GM10847 (cell line): ENCODE measurements around the gene ADAM29.

Experiments
- POLR2A ChIP-seq: IDR thresholded peaks from 2 replicates; pipeline ENCODE4 v1.6.1; 2011; ENCODE audit not compliant: insufficient read length; ENCODE audit errors: extremely low read depth

The ADAM29 gene

GRCh38 chr4:174918058-174918457 is at the start of gene ADAM29:
Gene ADAM29 (plus strand): TSS chr4:174918358. CDS start chr4:174975526, 57,168 bp downstream.
- TF ChIP-seq POLR2A, result no peak

DNA sequence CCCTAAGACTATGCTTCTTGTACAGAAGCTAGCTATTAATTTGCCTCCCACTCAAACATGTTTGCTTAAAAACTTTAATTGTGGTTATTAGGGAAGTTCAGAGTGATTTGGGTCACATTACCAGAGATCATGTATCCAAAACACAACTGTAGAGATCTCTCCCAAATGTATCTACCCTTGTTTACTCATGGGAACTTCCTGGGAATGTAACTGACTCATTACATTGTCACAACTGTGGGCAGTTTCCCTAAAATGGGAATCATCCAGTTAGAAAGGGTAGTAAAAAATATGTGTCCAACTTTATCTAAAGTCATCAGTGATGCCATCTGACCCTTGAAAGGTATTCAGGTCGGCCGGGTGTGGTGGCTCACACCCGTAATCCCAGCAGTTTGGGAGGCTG is 48.8 kb upstream of the ADAM29 start:
- TF ChIP-seq POLR2A, result no peak

GRCh38 chr4:174870311-174870710 is 47.8 kb upstream of the ADAM29 start:
- TF ChIP-seq POLR2A, result no peak

- TF ChIP-seq POLR2A, result no peak
Measured at GRCh38 chr4:174871407-174871806, 46.8 kb upstream of the ADAM29 start.

GRCh38 chr4:174873931-174874330 is 44.2 kb upstream of the ADAM29 start:
- no peak for TF ChIP-seq POLR2A

- TF ChIP-seq POLR2A, result no peak
Measured at GRCh38 chr4:174874898-174875297, 43.3 kb upstream of the ADAM29 start.

DNA sequence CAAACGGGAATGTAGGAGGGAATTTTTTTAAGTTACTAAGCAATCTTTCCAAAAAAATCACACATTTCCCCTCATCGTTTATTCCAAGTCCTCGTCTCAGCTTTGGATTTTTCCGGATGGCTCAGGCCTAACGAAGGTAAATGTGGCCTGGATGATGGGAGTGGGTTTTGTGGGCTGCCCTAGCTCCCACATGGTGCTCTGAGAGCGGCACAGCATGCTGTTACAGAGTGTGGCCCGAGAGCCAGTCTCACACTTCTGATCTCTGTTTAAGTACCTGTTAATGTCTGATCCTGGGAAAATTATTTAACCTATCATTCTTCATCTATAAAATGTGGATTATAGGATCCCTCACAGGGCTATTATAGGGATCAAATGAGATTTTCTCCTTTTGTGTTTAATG is 38.2 kb upstream of the ADAM29 start:
- no peak for TF ChIP-seq POLR2A

GRCh38 chr4:174882317-174882992 is 35.7 kb upstream of the ADAM29 start:
- TF ChIP-seq POLR2A, result no peak

DNA sequence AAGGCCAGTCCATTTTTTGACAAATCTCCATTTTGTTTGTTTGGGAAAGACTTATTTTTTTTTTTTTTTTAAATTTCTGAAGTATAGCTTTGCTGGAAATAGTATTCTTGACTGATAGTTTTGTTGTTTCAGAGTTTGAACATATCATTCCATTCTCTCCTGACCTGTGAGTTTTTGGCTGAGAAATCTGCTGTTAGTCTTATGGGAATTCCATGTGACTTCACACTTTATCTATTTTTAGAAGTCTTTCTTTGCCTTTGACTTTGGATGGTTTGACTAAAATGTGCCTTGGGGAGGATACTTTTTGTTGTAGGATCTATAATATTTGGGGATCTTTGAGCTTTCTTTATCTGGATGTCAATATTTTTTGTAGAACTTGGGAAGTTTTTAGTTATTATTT is 10.7 kb upstream of the ADAM29 start:
- TF ChIP-seq POLR2A, result no peak

- TF ChIP-seq POLR2A, result no peak
Measured at GRCh38 chr4:174910271-174910670, 7.9 kb upstream of the ADAM29 start.

DNA sequence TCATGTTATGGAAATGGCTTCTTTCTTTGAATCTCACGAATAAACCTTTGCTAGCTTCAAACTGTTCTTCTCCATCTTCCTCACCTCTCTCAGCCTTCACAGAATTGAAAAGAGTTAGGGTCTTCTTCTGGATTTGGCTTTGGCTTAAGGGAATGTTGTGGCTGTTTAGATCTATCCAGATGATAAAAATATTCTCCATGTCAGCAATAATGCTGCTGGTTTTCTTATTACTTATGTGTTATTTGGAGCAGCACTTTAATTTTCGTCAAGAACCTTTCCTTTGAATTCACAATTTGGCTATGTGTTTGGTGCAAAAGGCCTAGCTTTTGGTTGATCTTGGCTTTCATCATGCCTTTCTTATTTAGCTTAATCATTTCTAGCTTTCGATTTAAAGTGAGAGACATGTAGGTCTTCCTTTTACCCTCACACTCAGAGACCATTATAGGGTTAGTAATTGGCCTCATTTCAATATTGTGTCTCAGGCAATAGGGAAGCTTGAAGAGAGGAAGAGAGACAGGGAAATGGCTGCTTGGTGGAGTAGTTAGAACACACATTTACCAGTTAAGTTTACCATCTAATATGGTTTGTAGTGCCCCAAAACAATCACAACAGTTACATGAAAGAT is 5.1 kb upstream of the ADAM29 start:
- no peak for TF ChIP-seq POLR2A

DNA sequence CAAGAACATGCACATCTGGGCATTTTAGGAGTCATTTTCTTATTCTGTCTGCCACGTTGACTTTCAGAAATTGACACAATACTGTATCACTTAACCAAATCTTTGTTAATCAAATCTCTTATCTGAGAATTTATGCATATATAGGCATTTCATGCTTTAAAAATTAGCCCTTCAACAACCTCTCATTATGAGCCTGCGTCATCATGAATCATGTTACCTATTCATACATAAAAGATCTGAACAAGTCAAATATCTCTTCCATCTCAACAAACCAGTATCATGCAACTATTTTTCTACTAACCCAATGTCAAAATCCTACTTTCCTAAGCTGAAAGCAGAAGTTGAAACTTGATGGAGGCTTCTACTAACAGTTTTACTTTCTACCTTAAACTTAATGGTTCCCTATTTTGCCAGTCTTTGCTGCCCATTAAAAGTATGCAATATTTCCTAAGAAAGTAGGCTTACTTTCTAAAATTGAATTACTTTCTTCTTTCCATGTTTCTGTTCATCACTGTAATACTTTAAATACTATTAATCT is 1.8 kb downstream of the ADAM29 start:
- TF ChIP-seq POLR2A, result no peak

DNA sequence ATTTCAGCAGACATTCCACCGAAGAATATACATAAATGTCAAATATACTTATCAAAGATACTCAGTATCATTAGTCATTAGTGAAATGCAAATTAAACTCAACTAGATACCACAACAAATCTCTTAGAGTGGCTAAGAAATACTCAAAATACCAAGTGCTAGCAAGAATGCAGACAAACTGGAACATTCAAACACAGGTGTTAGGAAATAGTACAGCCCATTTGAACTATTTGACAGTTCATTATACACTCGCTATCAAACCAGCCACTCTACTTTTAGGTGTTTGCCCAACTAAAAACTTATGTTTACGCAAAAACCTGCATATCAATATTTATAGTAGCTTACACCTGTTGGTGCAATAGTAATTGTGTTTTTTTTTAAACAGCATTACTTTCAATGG is 8.8 kb downstream of the ADAM29 start:
- no peak for TF ChIP-seq POLR2A

- no peak for TF ChIP-seq POLR2A
Measured at GRCh38 chr4:174928174-174928573, 10.0 kb downstream of the ADAM29 start.

DNA sequence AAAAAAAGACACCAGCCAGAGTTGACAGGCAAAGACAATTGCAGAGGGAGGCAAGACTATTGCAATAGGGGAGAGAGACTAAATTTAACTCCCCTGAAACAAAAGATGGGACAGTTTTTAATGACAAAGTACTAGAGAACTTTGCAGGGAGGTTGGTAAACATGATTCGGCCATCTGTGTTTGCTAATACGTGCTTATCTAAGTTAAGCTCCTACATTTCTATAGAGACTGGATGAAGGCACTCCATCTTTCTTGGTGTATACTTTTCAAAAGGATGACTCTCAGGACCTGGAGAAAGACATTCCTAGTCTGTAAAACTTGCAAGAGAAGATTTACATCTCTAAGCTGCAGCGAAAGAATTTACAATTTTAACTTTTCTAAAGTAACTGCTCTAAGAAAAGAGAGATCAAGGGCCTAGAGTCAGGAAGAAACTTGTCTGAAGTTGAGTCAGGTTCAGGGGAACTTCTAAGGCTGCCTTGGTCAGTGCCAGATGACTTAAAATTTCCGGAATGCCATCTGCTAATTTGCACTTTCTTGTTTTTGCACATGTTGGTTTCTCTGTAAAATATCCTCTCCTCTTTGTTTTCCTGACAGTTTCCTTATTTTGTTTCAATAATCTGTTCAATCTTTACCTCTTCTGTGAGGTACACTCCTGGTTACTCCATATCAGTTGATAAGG is 10.6 kb downstream of the ADAM29 start:
- no peak for TF ChIP-seq POLR2A

DNA sequence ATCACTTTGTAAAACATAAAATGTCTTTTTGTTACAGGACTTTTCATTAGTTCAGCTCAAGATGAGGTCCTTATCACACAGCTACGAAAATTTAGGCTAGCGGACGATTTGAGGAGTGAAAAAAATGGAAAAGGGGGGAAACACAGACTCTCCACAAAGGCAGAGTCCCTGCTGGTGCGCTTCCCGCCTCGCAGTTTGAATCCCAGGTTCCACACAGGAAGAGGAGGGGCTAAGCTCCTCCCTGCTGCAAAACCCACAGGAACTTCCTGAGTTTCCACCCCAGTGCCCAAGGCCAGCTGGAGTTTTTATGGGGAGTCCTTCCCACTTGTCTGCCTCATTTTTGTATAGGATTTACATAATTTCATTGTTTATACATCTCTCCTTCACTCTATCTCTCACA is 11.2 kb downstream of the ADAM29 start:
- no peak for TF ChIP-seq POLR2A
